ENCODE results near the gene DDX52.

DNA sequence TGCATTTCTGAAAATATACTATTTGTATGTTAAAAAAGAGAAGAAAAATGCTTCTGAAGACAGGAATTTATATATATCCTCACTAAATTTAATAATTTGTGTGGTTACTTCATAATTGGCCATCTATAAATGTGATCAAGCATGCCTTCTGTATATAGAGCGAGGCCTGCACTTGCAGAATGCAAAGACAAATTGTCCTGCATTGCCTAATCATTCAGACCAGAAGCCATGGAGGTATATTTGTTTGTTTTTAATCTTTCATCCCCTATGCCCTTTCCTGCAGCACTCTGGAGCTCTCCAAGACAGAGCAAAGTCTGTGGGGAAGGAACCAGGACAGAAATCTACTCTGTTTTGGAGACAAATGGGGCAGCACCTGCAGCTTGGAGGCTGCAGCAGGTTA is 23.8 kb upstream of the DDX52 start:
- TF ChIP-seq, protein P1, sequence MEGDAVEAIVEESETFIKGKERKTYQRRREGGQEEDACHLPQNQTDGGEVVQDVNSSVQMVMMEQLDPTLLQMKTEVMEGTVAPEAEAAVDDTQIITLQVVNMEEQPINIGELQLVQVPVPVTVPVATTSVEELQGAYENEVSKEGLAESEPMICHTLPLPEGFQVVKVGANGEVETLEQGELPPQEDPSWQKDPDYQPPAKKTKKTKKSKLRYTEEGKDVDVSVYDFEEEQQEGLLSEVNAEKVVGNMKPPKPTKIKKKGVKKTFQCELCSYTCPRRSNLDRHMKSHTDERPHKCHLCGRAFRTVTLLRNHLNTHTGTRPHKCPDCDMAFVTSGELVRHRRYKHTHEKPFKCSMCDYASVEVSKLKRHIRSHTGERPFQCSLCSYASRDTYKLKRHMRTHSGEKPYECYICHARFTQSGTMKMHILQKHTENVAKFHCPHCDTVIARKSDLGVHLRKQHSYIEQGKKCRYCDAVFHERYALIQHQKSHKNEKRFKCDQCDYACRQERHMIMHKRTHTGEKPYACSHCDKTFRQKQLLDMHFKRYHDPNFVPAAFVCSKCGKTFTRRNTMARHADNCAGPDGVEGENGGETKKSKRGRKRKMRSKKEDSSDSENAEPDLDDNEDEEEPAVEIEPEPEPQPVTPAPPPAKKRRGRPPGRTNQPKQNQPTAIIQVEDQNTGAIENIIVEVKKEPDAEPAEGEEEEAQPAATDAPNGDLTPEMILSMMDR (IDR thresholded peaks at IDR 0.05), result no peak
- TF ChIP-seq POLR2A (IDR thresholded peaks at IDR 0.05), result no peak

Measured in Peyer's patch (tissue), 4 donors.